GM06990 (cell line): ENCODE data around the gene THSD4.

Experiments used
- DNase-seq: peaks from one replicate; pipeline ENCODE4 v3.0.0-alpha.2; 2011; ENCODE audit not compliant: insufficient read length; ENCODE audit errors: extremely low read depth
- H3K27me3 ChIP-seq: replicated peaks from 2 replicates; pipeline ENCODE4 v1.6.0; 2011; ENCODE audit warnings: low read length; ENCODE audit not compliant: control insufficient read depth, insufficient read depth
- H3K36me3 ChIP-seq: 2 replicates; pipeline ENCODE4 v1.5.1; 2011; ENCODE audit warnings: low read length; ENCODE audit not compliant: control insufficient read depth, insufficient read depth
- H3K4me3 ChIP-seq: replicated peaks from 2 replicates; pipeline ENCODE4 v1.5.1; 2011; ENCODE audit warnings: low read depth, mild to moderate bottlenecking, control low read depth, low read length
- CTCF ChIP-seq: IDR thresholded peaks from 2 replicates; pipeline ENCODE4 v1.5.1; 2011; ENCODE audit warnings: low read length, control low read depth, mild to moderate bottlenecking, inconsistent platforms; ENCODE audit not compliant: insufficient read depth, poor library complexity, severe bottlenecking

THSD4 gene

GRCh38 chr15:71078506-71079207, 36.6 kb upstream of the THSD4 start:
- no peak for TF ChIP-seq CTCF
- Histone ChIP-seq H3K27me3 (no peaks in the 10 kb centered on the region), H3K4me3 (no peak overlapping the region), H3K36me3 (no peaks in the 10 kb centered on the region)
- no peak for DNase-seq

- no peak for DNase-seq
- TF ChIP-seq CTCF = no peak
- no peaks in the 10 kb centered on the region for H3K27me3 ChIP-seq
- H3K4me3 ChIP-seq = no peak overlapping the region
- no peaks in the 10 kb centered on the region for H3K36me3 ChIP-seq
Observed at GRCh38 chr15:71079208-71080044, 35.8 kb upstream of the THSD4 start.

- Histone ChIP-seq H3K27me3 (no peaks in the 10 kb centered on the region), H3K36me3 (no peaks in the 10 kb centered on the region), H3K4me3 (no peak overlapping the region)
- no peak for TF ChIP-seq CTCF
- no peak for DNase-seq
Observed at GRCh38 chr15:71080166-71080565, 35.1 kb upstream of the THSD4 start.

- no peak for TF ChIP-seq CTCF
- no peak for DNase-seq
- H3K4me3 ChIP-seq = no peak overlapping the region
- no peaks in the 10 kb centered on the region for H3K36me3 ChIP-seq
- no peaks in the 10 kb centered on the region for H3K27me3 ChIP-seq
Observed at GRCh38 chr15:71080705-71081104, 34.6 kb upstream of the THSD4 start.

DNA sequence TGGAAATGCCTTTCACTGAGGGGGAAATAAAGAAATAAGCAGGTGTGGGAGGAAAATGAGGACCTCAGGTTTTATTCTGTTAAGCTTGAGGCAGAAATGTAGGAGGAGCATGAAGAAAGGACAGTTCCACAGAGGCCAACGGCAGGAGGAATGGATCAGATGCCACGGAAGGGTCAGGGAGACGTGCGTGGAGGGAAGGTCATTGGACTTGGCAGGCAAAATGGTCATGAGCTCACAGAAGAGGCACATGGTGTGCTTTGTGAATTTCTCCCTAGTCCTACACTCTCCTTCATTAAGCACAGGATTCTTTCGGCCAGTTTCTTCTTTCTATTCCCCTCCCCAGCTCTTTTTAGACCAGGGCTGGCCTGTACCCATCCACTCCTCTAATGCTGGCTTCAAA, 32.5 kb upstream of the THSD4 start:
- Histone ChIP-seq H3K27me3 (no peaks in the 10 kb centered on the region), H3K36me3 (no peaks in the 10 kb centered on the region), H3K4me3 (no peak overlapping the region)
- DNase-seq = no peak
- TF ChIP-seq CTCF = no peak

- Histone ChIP-seq H3K4me3 (no peak overlapping the region), H3K27me3 (no peaks in the 10 kb centered on the region), H3K36me3 (no peaks in the 10 kb centered on the region)
- DNase-seq = no peak
- no peak for TF ChIP-seq CTCF
Observed at GRCh38 chr15:71083349-71083748, 31.9 kb upstream of the THSD4 start.
